OCI-LY3 (cell line): ENCODE measurements around the gene SGPL1.

Experiments used
- EZH2phosphoT487 ChIP-seq: fragments of 200-600 bp; shearing (Covaris generic); IDR thresholded peaks from 2 replicates; pipeline ENCODE4 v1.6.1; 2018; ENCODE audit warnings: antibody characterized with exemption, mixed run types, low read depth
- TF ChIP-seq, protein P1 (sequence below): fragments of 200-600, 300-600 bp; sonication (generic); IDR thresholded peaks from 2 replicates; pipeline ENCODE4 v1.5.1; 2014; ENCODE audit warnings: antibody characterized with exemption, low read length, low read depth

DNA sequence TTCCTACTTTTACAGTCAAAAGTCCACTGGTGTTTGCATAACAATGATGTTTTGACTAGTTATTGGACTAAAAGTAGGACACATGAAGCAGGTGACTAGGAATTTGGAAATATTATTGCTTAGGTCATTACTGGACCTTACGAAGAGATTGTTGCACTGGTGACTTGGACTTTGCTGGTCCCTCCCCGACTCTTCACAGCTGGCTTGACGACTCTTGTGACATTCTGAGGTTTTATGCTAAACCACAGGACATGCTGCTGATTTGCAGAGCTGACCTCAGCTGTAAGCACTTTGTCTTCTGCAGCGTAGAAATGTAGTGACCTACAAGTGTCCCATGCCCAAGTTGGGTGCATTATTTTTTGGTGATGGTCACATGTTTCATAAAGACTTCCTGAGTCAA is 50.7 kb downstream of the SGPL1 start:
- TF ChIP-seq, protein P1, sequence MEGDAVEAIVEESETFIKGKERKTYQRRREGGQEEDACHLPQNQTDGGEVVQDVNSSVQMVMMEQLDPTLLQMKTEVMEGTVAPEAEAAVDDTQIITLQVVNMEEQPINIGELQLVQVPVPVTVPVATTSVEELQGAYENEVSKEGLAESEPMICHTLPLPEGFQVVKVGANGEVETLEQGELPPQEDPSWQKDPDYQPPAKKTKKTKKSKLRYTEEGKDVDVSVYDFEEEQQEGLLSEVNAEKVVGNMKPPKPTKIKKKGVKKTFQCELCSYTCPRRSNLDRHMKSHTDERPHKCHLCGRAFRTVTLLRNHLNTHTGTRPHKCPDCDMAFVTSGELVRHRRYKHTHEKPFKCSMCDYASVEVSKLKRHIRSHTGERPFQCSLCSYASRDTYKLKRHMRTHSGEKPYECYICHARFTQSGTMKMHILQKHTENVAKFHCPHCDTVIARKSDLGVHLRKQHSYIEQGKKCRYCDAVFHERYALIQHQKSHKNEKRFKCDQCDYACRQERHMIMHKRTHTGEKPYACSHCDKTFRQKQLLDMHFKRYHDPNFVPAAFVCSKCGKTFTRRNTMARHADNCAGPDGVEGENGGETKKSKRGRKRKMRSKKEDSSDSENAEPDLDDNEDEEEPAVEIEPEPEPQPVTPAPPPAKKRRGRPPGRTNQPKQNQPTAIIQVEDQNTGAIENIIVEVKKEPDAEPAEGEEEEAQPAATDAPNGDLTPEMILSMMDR, result no peak
- TF ChIP-seq EZH2phosphoT487, result no peak
